Tibial nerve (tissue), 4 donors: ENCODE results near the gene CELSR3.

Experiments
- EP300 ChIP-seq, 2 donors: sonication (generic); formaldehyde crosslinking; IDR thresholded peaks; one replicate each; pipeline ENCODE4 v1.6.1; 2017; ENCODE audit warnings: antibody characterized with exemption in 2 of 2, mild to moderate bottlenecking in 1 of 2
- POLR2A ChIP-seq, 2 donors: fragments of 450-650 bp; IDR thresholded peaks; one replicate each; pipeline ENCODE4 v1.6.1; 2017; ENCODE audit warnings: antibody characterized with exemption in 2 of 2, mild to moderate bottlenecking in 2 of 2, moderate library complexity in 2 of 2
- TF ChIP-seq, protein P1 (sequence below), 5 experiments: fragments of 200-600 bp in 3 of 5; fragments of 450-650 bp in 2 of 5; sonication (generic) in 3 of 5; IDR thresholded peaks; one replicate each; pipeline ENCODE4 v1.5.1; 2016 to 2019; ENCODE audit warnings: antibody characterized with exemption in 5 of 5, mild to moderate bottlenecking in 3 of 5, moderate library complexity in 2 of 5

DNA sequence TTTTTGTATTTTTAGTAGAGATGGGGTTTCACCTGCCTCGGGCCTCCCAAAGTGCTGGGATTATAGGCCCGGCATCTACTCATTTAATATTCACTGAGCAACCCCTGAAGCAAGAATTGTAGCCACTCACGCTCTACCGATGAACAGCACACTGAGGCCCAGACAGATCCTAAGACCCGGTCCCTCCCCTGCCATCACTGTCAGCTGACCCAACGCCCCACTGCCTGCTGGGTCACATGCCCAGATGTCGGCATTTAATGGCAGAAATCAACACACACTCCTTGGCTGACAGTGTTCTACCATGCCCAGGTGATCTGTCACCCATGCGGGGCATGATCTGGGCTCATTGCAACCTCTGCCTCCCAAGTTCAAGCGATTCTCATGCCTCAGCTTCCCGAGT is 37.9 kb downstream of the CELSR3 start:
- TF ChIP-seq POLR2A (IDR thresholded peaks at IDR 0.05), result no peak
- TF ChIP-seq, protein P1, sequence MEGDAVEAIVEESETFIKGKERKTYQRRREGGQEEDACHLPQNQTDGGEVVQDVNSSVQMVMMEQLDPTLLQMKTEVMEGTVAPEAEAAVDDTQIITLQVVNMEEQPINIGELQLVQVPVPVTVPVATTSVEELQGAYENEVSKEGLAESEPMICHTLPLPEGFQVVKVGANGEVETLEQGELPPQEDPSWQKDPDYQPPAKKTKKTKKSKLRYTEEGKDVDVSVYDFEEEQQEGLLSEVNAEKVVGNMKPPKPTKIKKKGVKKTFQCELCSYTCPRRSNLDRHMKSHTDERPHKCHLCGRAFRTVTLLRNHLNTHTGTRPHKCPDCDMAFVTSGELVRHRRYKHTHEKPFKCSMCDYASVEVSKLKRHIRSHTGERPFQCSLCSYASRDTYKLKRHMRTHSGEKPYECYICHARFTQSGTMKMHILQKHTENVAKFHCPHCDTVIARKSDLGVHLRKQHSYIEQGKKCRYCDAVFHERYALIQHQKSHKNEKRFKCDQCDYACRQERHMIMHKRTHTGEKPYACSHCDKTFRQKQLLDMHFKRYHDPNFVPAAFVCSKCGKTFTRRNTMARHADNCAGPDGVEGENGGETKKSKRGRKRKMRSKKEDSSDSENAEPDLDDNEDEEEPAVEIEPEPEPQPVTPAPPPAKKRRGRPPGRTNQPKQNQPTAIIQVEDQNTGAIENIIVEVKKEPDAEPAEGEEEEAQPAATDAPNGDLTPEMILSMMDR (IDR thresholded peaks at IDR 0.05), result no peak
- TF ChIP-seq EP300 (IDR thresholded peaks at IDR 0.05), result no peak
